ENCODE data around the gene CACNG5.

CACNG5 gene

GRCh38 chr17:66910651-66911285 lies 75.9 kb downstream of the CACNG5 start:
- no peak for DNase-seq

- no peak for DNase-seq
Observed at GRCh38 chr17:66915204-66915611, 80.3 kb downstream of the CACNG5 start.

- no peak for DNase-seq
Observed at GRCh38 chr17:66915792-66916191, 80.9 kb downstream of the CACNG5 start.

GRCh38 chr17:66916946-66917345 lies 82.0 kb downstream of the CACNG5 start:
- no peak for DNase-seq

GRCh38 chr17:66918896-66919295 lies 84.0 kb downstream of the CACNG5 start:
- no peak for DNase-seq

- DNase-seq: no peak
Observed at GRCh38 chr17:66920435-66920834, 85.5 kb downstream of the CACNG5 start.

- no peak for DNase-seq
Observed at GRCh38 chr17:66920950-66921349, 86.0 kb downstream of the CACNG5 start.

GRCh38 chr17:66923886-66924285 lies 89.0 kb downstream of the CACNG5 start:
- DNase-seq: no peak

- DNase-seq: no peak
Observed at GRCh38 chr17:66925811-66926500, 91.0 kb downstream of the CACNG5 start.

- no peak for DNase-seq
Observed at GRCh38 chr17:66928949-66929348, 94.0 kb downstream of the CACNG5 start.

GRCh38 chr17:66929591-66929990 lies 94.7 kb downstream of the CACNG5 start:
- DNase-seq: no peak

- no peak for DNase-seq
Observed at GRCh38 chr17:66930933-66931332, 96.0 kb downstream of the CACNG5 start.

- DNase-seq: no peak
Observed at GRCh38 chr17:66932311-66932710, 97.4 kb downstream of the CACNG5 start.

GRCh38 chr17:66934040-66934439 lies 99.1 kb downstream of the CACNG5 start:
- no peak for DNase-seq
